A673 (cell line): ENCODE data around the gene SPINK8.

Source experiments
- CTCF ChIP-seq: fragments of 300-800, 200-600 bp; sonication (generic); conservative IDR thresholded peaks from 2 replicates; pipeline ENCODE4 v1.5.1; 2017; ENCODE audit warnings: low read depth, mild to moderate bottlenecking, antibody characterized with exemption, low read length, moderate library complexity, mixed read lengths
- EZH2 ChIP-seq: fragments of 200-600 bp; sonication (generic); IDR thresholded peaks from 2 replicates; pipeline ENCODE4 v1.6.1; 2017; ENCODE audit warnings: borderline replicate concordance, low read depth, mild to moderate bottlenecking, mixed read lengths, antibody characterized with exemption, low read length; ENCODE audit not compliant: poor library complexity, severe bottlenecking

GRCh38 chr3:48338635-48339034 lies 5.2 kb upstream of the SPINK8 start:
- no peak for TF ChIP-seq CTCF
- no peak for TF ChIP-seq EZH2
